CD4-positive, alpha-beta T cell treated with Interleukin-6 for 4 hours (primary cell): ENCODE results near the gene TMEM108.

Experiments used
- DNase-seq: peaks from one replicate; pipeline ENCODE4 v3.0.0-alpha.2; 2020; ENCODE audit warnings: mixed read lengths

Gene TMEM108

DNA sequence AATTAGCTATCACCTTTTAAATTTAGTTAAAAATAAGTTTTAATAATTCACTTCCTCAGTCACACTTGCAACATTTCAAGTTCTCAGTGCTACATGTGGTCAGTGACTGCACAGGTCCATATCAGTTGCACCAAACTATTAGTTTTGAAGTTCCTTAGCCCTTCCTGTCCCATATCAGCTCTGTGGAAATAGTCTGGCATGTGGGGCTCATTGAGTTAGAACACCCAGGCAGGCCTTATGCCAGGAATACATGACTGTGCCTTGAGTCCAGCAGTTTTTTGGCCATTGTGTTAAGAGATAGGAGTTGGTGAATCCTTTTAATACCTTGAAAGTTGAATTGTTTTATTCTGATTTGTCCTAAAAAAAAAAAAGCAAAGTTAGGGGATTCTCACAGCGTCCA is 207.9 kb downstream of the TMEM108 start:
- no peak for DNase-seq

DNA sequence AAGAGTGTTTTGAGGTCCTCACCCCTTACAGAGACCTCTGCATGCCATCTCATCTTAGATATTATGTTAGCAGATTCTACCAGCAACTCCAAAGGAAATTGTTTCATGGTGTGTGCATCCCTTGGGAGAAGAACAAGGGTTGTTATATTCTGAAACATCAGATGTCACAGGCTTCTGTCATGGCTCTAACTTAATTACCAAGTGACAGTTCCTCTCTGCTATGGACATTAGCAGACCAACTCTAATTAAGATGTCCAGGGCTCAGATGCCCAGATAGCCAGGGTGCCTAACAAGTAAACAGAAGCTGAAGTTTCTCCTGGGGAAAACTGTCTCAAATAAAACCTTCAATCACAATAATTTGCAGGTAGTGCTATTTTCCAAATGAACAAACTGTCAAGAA is 208.6 kb downstream of the TMEM108 start:
- no peak for DNase-seq

DNA sequence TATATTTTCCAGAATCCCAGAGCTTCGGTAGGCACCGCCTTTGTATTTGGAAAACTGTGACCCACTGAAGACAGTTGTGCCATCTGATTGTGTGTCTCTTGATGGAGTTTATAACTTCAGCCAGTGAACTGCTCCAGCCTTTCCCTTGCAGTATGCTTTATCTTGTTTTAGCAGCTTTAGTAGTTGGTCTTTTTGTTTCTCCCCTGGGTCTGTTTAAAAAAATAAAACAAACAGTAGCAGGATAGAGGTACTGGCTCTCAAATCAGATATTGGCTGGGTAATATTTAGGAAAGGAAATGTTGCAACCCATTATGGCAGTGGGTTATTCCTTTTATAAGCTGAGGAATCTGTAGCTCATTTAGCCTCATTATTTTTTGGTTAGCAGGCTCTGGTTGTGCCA is 210.2 kb downstream of the TMEM108 start:
- DNase-seq, result no peak

DNA sequence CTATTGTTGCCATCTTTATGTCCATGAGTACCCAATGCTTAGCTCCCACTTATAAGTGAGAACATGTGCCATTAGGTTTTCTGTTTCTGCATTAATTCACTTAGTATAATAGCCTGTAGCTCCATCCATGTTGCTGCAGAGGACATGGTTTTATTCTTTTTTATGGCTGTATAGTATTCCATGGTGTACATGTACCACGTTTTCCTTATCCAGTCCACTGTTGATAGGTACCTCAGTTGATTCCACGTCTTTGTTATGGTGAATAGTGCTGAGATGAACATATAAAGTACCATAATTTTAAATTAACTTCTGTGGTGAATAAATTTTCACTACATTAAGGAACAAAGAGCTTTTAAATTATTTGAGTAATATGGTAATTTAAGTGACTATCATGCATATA is 211.3 kb downstream of the TMEM108 start:
- no peak for DNase-seq

DNA sequence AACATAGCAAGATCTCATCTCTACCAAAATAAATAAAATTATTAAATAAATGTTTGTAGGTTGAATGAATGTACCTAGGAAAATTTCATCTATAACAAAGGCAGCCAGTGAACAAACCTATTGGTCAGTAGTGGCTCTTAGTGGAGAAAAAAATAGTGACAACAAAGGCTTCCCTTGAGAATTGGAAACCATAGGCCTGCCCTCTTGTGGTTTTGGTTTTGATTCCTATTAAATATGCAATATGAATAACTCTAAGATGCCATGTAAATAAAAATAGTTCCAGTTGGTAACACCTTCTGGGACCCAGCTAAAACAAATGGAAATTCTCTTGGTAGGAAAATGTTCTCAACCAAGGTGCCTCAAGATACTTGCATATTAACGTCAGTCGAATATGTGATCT is 216.0 kb downstream of the TMEM108 start:
- no peak for DNase-seq

DNA sequence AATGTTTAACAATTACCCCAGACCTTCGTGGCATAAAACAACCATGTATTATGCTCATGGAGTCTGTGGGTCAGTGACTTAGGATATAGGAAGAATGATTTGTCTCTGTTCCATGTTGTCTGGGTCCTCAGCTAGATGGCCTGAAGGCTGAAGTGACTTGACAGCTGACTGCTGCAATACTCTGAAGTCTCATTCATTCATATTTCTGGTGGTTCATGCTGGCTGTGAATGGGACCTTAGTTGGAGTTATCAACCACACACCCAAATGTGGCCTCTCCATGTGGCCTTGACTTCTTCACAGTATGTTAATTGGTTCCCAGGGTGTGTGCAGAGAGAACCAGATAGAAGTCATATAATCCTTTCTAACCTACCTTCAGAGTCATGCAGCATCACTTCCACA is 216.5 kb downstream of the TMEM108 start:
- no peak for DNase-seq

DNA sequence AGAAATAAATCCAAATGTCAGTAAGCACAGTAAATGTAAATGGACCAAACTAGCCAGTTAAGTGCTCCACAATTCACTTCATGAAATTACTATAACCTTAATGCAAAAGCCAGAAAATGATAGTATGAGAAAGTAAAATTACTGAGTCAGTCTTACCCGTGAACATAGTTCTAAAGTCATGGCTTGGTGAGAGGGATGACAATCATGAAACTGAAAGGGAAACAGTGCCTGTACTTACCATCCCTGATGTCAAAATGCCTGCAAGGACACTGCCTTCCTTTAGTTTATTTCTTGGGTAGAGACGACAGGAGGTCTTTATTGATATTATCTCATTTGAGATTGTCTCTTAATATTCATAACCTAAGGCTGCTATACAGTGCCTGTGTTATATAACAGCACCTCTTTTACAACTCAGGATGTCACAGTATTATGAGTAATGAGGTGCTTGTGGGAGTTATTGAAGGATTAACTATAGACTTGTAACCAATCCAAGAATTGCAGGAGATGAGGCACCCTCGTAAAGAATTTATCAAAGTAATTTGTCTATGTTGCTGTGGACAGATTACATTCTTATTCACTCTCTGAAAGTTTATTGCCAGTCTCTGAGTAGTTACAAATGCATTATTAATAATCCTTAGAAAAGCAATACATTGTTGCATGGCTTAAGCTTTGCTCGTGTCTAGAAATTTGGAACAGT is 218.7 kb downstream of the TMEM108 start:
- no peak for DNase-seq

DNA sequence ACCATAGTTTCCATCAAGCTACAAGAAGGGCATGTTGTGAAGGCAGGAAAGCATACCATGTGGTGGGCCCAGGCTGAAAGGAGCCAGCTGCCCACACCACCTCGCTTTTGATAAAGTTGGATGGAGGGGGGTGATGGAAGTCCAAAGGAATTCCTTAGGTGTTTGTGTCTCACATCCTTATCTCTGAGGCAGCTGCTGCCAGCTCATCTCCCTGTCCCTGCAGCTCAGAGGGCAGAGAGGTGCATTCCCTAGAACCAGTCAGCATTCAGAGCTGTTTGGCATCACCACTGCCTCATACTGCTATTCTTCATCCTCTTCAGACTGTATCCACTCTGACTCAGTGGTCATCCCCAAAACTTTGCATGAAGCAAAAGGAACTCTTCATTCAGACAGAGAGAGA is 220.2 kb downstream of the TMEM108 start:
- DNase-seq, result no peak

DNA sequence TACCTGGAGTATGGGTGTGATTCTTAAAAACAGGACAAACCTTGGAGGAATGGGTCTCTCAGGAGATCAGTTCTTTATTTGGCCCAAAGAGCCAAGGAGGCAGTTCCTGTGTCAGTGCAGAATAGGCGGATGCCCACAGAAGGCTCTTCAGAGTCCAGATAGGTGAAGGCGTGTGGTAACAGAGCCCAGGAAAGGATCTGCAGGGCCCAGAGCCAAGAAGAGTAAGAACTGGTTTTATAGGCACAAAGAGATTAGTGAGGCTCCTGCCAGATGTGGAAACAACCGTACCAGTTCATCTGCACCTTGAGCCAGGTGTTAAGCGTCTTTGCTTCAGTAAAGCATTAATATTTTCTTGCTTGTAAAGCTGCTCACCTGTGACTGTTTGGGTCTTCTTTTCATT is 221.6 kb downstream of the TMEM108 start:
- no peak for DNase-seq

DNA sequence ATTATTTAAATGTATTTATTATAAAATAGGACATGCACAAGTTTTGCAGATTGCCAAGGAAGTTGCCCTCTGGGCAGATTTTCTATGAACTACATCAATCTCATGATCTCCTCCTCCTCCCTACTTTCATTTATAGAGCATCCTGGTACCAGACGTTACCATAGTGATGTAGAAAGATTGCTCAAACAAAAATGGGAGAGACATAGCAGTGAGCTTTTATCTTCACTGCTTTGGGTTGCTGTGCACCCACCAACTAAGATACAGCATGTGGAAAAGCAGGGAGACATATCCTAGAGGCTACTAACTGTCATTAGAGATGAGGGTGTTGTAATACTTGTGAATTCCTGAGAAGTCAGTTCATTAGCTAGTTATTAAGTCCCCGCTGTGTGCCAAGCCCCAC is 224.1 kb downstream of the TMEM108 start:
- no peak for DNase-seq

DNA sequence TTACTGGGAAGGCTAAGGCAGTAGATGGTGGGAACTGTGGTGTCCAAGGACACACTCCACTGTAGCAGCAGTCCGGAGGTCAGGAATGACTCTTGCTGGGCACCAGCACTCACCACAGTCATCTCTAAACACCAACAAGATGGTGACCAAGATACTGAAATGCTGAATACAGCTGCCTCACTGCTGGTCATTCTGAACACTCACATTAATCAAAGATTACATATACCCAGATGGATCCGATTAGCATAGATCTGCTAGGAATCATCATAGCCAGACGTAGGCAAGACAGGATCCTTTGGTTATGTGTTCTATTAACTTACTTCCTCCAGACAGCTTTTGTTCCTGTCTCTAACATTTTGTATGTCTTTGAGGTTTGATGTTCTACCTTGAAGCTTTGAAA is 226.7 kb downstream of the TMEM108 start:
- DNase-seq, result no peak

DNA sequence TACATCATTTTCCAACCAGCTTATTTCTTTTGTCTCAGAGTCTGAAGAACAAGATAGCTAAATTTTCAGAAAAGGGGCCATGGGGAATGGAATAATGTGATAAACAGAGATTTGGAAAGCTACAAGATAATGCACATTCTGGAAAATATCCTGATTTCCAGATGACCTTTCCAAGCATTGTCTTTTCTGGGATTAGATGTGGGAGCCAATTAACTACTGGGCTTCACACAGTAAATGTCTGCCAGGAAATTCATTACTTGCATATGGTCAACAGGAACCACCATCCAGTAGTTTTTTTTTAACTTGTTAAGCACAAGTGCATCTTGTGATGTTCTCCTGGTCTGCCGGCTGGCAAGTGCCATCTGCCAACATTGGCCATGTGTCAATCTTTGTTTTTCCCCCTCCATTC is 230.5 kb downstream of the TMEM108 start:
- no peak for DNase-seq

DNA sequence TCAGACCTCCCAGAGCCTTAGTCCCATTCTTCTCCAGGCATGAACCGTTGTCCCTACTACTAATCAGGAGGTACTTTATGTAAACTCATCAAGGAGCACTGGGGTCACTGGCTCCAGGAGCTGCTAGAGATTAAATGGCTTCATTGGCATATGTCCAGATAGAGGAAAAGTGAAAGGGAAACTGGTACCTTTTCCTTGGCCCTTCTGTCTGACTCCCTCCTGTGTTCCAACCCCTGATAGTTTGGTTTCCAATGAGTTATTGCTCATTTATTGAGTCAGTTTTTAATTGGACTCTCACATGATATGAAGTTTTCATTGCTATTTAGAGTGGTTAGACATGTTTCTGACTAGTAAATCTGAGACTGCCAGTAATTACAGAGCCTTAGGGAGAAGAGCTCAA is 231.2 kb downstream of the TMEM108 start:
- DNase-seq, result no peak

DNA sequence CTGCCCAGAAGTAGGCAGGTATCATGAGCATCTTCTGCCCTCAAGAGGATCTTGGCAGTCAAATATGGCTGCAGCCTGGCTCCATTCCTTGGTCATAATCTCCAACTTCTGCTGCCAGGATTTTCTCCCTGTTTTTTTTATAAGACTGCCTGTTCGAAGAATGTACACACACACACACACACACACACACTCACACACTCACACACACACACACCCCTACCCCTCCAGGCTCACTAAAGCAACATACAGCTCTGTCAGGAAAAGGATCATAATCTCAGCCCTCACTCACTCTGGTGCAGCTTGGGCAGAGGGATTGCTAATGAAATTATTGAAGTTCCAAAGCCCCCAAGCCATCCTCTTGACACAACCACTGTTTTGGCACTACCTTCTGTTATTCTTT is 232.4 kb downstream of the TMEM108 start:
- DNase-seq, result no peak

DNA sequence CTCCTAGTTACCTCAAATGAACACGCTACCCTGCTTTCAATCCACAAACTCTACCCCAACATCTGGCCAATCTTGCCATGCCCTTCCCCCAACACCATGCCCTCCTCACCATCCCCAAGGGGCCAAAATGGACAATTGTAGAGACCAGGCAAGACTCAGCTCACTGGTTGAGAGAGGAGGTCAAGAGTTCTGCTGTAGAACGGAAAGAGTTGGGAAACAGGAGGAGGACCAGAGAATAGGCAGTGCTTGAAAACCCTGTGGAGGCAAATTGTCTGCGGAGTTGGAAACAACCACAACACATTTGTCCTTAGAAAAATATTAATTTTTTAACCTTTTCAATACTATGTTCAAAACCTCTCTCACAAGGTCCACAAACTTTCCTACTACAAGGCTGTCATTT is 232.9 kb downstream of the TMEM108 start:
- DNase-seq, result no peak

DNA sequence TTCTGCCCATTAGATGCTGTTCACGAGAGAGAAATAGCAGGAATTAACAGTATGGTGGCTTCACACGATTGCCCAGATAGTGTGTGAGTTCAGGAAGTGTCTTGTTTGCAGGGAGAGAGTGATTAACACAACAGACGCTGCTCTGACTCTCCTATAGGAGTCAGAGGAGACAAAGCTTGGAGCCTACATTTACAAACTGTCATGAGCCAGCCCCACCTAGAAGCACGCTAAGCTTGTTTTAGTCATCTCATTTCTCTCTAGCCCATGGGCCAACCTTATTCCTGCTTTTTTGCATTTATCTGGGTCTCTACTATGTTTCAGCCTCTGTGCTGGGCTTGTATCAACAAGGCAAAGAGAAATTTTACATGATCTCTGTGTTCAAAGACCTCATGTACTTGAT is 233.3 kb downstream of the TMEM108 start:
- DNase-seq, result no peak

DNA sequence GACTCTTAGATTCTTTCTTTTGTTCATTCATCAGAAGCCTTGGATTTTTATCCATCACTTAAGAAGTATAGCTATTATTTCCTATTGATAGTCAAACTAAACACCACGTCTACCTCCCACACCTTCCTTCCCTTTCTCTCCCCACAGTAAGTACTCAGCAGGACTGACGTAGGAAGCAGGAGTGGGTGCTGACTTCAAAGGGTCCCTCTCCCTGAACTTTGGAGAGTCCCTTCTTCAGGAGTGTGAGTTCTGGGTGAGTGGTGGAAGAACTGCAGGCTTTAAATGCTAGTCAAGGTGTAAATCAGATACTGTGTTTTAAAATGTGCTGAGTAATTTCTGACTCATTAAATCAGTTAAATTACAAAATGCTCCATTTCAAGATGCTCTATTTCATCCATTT is 235.2 kb downstream of the TMEM108 start:
- no peak for DNase-seq

DNA sequence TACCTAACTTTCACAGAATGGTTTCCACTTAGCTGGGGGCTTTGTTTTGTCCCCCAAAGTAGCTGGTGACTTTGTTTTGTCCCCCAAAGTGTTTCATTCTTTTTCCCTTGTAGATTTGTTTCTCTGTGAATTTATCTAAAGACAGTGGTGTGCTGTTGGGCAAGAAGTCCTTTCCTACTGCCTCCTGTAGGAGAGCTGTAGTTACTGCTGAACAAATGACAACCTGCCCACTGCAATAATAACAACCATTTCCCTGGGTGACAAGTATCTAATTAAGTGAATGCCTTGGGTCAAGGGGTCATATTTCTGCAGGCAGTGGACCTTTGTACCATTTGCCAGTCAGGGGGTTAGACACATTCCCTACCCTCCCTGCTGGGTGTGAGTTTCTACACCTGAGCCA is 236.3 kb downstream of the TMEM108 start:
- DNase-seq, result no peak

DNA sequence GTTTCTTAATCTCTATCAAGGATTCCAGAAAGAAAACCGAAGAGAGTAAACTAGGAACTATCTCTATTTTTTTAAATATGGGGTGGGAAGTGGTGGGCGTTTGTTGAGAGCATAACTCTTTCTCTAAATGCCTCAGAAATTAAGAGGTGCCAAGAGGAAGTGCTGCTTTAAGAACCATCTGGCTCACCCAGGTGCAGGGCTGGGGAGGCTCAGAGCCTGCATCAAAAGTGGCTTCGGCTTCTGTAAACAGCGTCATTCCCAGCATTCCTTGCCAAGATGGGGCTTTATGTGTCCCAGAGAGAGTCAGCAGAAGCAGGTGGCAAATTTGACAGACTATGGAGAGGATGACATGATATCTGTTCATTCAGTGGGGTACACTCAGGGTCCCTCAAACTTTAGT is 238.4 kb downstream of the TMEM108 start:
- no peak for DNase-seq

DNA sequence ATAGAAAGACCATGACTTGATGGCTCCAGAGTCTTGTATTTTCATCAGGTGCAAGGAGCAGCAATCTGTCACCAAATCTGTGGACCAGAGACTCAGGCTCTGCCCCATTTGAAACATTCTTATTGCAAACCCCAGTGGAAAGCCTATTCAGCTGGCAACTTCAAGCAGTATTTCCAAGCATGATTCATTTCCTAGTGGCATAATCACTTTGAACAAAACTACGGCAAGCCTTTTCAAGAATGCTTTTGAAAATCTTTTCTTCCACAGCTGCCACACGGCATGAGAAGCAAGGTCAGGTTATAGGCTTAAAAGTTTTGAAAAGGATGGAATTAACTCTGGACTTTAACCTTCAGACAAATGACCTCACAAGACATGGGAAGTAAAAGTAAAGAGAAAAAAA is 239.6 kb downstream of the TMEM108 start:
- DNase-seq, result no peak

DNA sequence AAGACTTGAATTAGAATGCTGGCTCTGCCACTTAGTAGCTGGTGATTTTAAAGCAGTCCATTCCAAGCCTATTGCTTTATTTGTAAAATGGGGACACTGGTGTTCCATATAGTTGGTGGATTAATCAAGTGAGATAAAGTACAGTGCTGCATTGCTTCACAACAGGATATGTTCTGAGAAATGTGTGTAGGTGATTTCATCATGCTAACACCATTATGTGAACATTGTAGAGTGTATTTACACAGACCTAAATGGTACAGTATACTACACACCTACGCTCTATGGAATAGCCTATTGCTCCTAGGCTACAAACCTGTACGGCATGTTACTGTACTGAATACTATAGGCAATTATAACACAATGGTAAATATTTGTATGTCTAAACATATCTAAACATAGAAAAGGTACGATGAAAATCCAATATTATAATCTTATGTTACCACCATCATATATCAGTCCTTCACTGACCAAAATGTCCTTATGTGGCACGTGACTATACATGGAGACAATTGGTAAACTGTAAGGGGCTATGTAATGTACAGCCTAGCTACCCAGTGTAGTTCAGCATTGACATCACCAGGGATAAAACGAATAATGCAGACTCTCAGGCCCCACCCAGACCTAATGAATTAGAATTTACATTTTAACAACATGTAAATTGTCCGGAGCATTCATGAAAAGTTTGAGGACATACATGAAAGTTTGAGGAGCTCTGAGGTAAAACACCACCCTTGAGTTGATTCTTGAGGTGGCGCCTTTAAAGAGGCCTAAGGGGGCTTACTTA is 240.3 kb downstream of the TMEM108 start:
- no peak for DNase-seq

DNA sequence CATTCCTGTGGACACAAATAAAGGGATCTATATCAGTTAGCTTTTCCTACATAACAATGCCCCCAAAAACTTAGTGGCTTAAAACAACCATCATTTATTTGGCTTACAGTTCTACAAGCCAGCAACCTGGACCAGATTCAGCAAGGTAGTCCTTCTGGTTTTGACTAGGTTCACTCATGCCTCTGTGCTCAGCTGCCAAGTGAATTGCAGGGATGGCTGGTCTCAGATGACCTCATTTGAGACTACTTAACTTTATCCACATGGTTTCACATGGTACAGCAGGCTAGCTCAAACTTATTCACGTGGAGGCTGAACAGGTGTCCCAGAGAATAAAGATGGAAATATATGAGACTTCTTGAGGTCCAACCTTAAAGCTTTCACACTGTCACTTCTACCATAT is 242.4 kb downstream of the TMEM108 start:
- no peak for DNase-seq

DNA sequence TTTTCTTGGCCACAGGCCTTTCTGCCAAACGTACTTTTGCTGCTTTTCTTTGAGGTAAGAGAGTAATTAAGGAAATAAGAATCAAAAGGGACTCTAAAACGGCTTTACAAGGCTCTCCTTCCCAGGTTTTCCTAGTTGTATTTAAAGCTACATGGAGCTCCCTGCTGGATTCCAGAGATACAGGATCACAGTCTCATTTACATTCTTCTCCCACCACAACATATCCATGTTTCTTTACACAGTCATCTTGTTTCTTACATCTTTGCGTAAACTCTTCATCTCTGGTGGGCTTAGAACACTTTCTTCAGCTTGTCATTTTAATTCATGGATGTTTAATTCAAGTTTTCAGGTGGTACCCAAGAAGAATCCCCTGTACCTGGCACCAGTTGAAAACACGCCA is 244.0 kb downstream of the TMEM108 start:
- DNase-seq, result no peak

DNA sequence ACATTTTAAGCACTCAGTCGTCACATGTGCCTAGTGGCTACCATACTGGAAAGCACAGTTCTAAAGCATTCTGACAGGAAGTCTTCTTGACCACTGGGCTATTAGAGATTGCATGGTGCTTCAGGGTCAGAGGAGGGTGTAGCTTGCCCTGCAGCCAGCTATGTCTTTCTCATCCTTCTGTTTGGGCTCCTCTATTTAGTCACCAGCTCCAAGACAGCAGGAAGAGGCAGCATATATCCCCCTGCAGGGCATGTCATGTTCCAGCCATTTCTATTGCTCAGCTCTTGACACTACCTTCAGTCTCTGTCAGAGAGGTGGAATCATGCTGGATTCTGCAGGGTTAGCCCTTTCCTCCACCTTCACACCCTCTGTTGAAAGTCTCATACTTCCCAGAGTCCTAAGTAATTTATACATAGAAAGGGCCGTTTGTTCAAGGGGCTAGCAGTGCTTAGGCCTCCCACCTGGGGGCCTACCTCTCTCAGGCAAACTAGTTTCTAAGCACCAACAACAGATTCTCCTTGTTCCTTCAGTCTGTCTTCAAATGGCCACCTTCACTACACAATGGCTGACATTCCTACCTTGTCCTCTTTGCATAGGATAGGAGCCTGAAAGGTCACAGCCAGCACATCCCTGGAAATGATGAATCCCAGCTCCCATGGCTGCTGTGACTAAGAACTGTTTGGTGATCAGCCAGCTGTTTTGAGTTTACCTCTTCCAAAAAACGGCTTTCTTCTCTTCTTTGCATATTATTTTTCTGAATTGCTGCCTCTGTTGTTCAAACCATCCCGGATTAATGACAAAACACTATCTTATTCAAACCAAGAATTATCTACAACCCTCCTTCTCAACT is 246.0 kb downstream of the TMEM108 start:
- no peak for DNase-seq
